Mucosa of descending colon (tissue), 3 donors: ENCODE data around the gene SERTAD2. TPM values are rescaled to one million over a fixed set of nuclear protein-coding genes. Genes with fewer than 3 reads are reported as not detected.

Experiments
- ATAC-seq: fragments of 200-7000 bp; cut with Tn5 transposase; one replicate; pipeline ENCODE4 v1.9.1; 2020; ENCODE audit warnings: mild to moderate bottlenecking, moderate library complexity
- DNase-seq, 3 donors: peaks; one replicate each; pipeline ENCODE4 v3.0.0-alpha.2; 2020
- H3K36me3 ChIP-seq: fragments of 200-600 bp; one replicate; pipeline ENCODE4 v1.8.0; 2021; ENCODE audit warnings: low read depth, mild to moderate bottlenecking
- H3K4me1 ChIP-seq: fragments of 200-600 bp; one replicate; pipeline ENCODE4 v1.8.0; 2021; ENCODE audit warnings: low read depth, mild to moderate bottlenecking
- H3K4me3 ChIP-seq: fragments of 200-600 bp; one replicate; pipeline ENCODE4 v1.8.0; 2021; ENCODE audit warnings: mild to moderate bottlenecking
- H3K9me3 ChIP-seq: fragments of 200-600 bp; one replicate; pipeline ENCODE4 v1.8.0; 2021; ENCODE audit warnings: mild to moderate bottlenecking
- CTCF ChIP-seq: fragments of 200-600 bp; IDR thresholded peaks from one replicate; pipeline ENCODE4 v1.8.0; 2022; ENCODE audit warnings: antibody characterized with exemption, mild to moderate bottlenecking
- intact Hi-C, 2 donors: fragments of 100-400 bp; cut with DNase I in 1 of 2; cut with micrococcal nuclease in 1 of 2; formaldehyde crosslinking; loops; one replicate each; pipeline versions ENCODE4 v1.11.0 to v1.11.1; 2022; cut with DNase I, micrococcal nuclease
- total RNA-seq, 3 donors: library from RNA; stranded (reverse); fragmentation: NEBNext Ultra II Directional in 2 of 3; extraction: Animal tissue kit (Norgen Biotek cat#: 25700) in 2 of 3; gene quantifications; one replicate each; pipeline versions ENCODE4 v1.2.1 to v1.2.4, GENCODE V29; 2021 to 2023
- donor health status: DM: no; HTN: no; CAD: no; lungs with moderate emphysema.
- donor health status: DM: no; HTN: no; CAD: no.
- donor health status: DM: no; HTN: yes; CAD: no.

The SERTAD2 gene
- total RNA-seq, 3 donors from 2014 or later = 17.3 to 20.6 (median 20.6) TPM

- Histone ChIP-seq H3K4me1 (peaks cover 29% of the 10 kb centered on the region), H3K36me3 (no peaks in the 10 kb centered on the region), H3K4me3 (no peak overlapping the region), H3K9me3 (no peaks in the 10 kb centered on the region)
- DNase-seq = peak in 1 of 3 donors; percentile 47
- intact Hi-C loops = loop anchor here in 1 of 2 donors (10.0 kb wide), 1 partner anchor 264 kb away; no protein-coding TSS in a partner anchor
- TF ChIP-seq CTCF = no peak
- ATAC-seq = peak; percentile 59
Observed at GRCh38 chr2:64601034-64601754, 52.5 kb downstream of the SERTAD2 start.

- no peak for TF ChIP-seq CTCF
- no peak for ATAC-seq
- Histone ChIP-seq H3K4me1 (peaks cover 35% of the 10 kb centered on the region), H3K36me3 (no peaks in the 10 kb centered on the region), H3K9me3 (no peaks in the 10 kb centered on the region), H3K4me3 (no peak overlapping the region)
- DNase-seq = peak in 2 of 3 donors; percentile 63 to 66
- intact Hi-C loops = no loop called here
Observed at GRCh38 chr2:64599469-64599868, 54.2 kb downstream of the SERTAD2 start.

DNA sequence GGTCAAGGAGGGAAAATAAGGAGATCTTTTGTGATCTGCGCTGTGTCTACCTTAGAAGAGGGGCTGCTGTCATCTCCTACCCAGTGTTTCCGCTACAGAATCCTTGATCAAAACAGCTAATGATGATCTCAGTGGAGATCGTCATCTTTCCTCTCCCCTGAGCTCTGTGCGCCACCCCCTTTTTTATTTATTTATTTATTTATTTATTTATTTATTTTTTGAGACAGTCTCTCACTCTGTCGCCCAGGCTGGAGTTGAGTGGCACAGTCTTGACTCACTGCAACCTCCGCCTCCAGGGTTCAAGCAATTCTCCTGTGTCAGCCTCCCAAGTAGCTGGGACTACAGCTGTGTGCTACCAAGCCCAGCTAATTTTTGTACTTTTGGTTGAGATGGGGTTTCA lies 55.5 kb downstream of the SERTAD2 start:
- intact Hi-C loops = no loop called here
- DNase-seq (no peak), ATAC-seq (no peak)
- no peaks in the 10 kb centered on the region for H3K36me3 ChIP-seq
- H3K4me3 ChIP-seq = no peak overlapping the region
- peaks cover 35% of the 10 kb centered on the region for H3K4me1 ChIP-seq
- no peaks in the 10 kb centered on the region for H3K9me3 ChIP-seq
- no peak for TF ChIP-seq CTCF

DNA sequence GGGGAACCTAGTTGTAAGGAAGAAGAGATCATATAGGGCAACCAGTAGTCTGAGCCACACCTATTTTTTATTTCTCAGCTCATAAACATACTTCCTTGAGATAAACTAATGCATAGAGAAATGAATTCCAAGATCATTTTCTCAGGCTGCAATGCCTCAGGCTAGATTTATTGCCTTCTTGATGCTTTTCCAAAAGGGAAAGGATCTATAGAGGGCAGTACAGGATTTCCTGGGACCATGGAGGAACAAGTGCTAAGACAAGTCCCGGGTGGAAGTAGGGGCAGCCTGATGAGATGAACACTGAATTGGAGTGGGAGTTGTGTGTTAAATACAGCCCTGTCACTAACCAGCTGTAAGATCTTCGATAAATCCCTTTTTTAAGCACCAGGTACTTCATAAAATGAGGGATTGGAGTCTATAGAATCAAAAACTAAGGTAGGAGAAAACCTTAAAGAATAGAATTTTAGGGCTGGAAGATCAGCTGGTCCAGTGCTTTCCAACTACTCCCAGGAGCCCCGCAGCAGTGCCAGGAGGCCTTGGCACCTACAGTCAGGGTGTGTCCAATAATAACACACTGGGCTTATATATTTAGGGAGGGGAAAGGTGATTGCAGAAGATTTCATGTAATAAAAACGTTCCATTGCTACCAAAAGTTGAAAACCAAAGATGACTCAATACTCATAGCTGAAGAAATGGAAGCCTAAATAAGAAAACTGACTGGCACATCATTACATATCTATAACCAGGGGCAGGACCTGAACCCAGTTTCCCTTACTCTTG lies 58.1 kb downstream of the SERTAD2 start:
- Histone ChIP-seq H3K4me1 (peaks cover 22% of the 10 kb centered on the region), H3K4me3 (no peak overlapping the region), H3K36me3 (no peaks in the 10 kb centered on the region), H3K9me3 (no peaks in the 10 kb centered on the region)
- ATAC-seq (peak; percentile 76), DNase-seq (peak in 1 of 3 donors; percentile 45)
- TF ChIP-seq CTCF = peak; percentile 8
- intact Hi-C loops = no loop called here

- no peak for TF ChIP-seq CTCF
- Histone ChIP-seq H3K4me3 (no peak overlapping the region), H3K36me3 (no peaks in the 10 kb centered on the region), H3K9me3 (no peaks in the 10 kb centered on the region), H3K4me1 (peaks cover 12% of the 10 kb centered on the region)
- no peak for DNase-seq
- intact Hi-C loops = no loop called here
- no peak for ATAC-seq
Observed at GRCh38 chr2:64594226-64594989, 59.3 kb downstream of the SERTAD2 start.
